K562 (cell line): Measurements from ENCODE around the gene PIM3. TPM values are rescaled to one million over a fixed set of nuclear protein-coding genes. Genes with fewer than 3 reads are reported as not detected.

Experiments used
- ATAC-seq: fragments of 200-7000 bp; cut with Tn5 transposase; 3 replicates; pipeline ENCODE4 v1.9.1; 2020; ENCODE audit warnings: moderate library complexity
- BruUV-seq: library from RNA; stranded (reverse); fragments of 400-500 nt; replicated peaks from 2 replicates; lab custom pipeline; 2021; lab: Mats Ljungman, UMichigan
- CTCF ChIA-PET: fragments of 300-600 bp; formaldehyde crosslinking; extraction: SDS; loops from one replicate; lab custom pipeline; 2021; ENCODE audit warnings: low intra/inter-chr PET ratio; lab: Yijun Ruan, JAX
- POLR2A ChIA-PET: fragments of 300-600, 350-650 bp; sonication (Branson Sonifier 250); formaldehyde crosslinking; extraction: SDS; loops from one replicate; lab custom pipeline; 2021; ENCODE audit warnings: antibody characterized with exemption, inconsistent platforms; lab: Yijun Ruan, JAX
- DNase-seq, 4 experiments: peaks; one replicate each; pipeline versions ENCODE4 v3.0.0 to v3.0.0-alpha.2; 2011 to 2018; ENCODE audit warnings: low spot score in 3 of 4, mixed read lengths in 3 of 4; ENCODE audit errors: extremely low read depth in 1 of 4
- FAIRE-seq: peaks from 2 replicates; lab custom pipeline; 2011; peaks lifted over from hg19 to GRCh38; lab: Jason Lieb, UNC
- H2AFZ ChIP-seq: 2 replicates; pipeline ENCODE4 v1.6.0; 2011; ENCODE audit warnings: low read depth, low read length, control low read depth, inconsistent platforms
- H3K27ac ChIP-seq: fragments of 200-600 bp; 3 replicates; pipeline ENCODE4 v1.8.0; 2011; ENCODE audit warnings: low read depth, mild to moderate bottlenecking, control low read depth, inconsistent platforms, low read length, moderate library complexity, mixed read lengths; ENCODE audit errors: extremely low read depth
- H3K27me3 ChIP-seq, 2 experiments: fragments of 300-600 bp in 1 of 2; 2 replicates in 1 of 2; 3 replicates in 1 of 2; pipeline versions ENCODE4 v1.6.0 to v1.8.0; 2011; ENCODE audit warnings: inconsistent platforms in 2 of 2, low read length in 2 of 2, mild to moderate bottlenecking in 1 of 2, mixed read lengths in 1 of 2, moderate library complexity in 1 of 2; ENCODE audit not compliant: control insufficient read depth in 2 of 2, insufficient read depth in 2 of 2
- H3K36me3 ChIP-seq: fragments of 300-600 bp; 3 replicates; pipeline ENCODE4 v1.8.0; 2011; ENCODE audit warnings: mild to moderate bottlenecking, low read length, inconsistent platforms; ENCODE audit not compliant: control insufficient read depth, insufficient read depth
- H3K4me1 ChIP-seq, 2 experiments: fragments of 200-600 bp in 1 of 2; replicated peaks in 1 of 2; 2 replicates in 1 of 2; 3 replicates in 1 of 2; pipeline versions ENCODE4 v1.5.1 to v1.8.0; 2011; ENCODE audit warnings: inconsistent platforms in 2 of 2, low read length in 2 of 2, mild to moderate bottlenecking in 1 of 2, mixed read lengths in 1 of 2, moderate library complexity in 1 of 2; ENCODE audit not compliant: control insufficient read depth in 2 of 2, insufficient read depth in 2 of 2
- H3K4me2 ChIP-seq: 2 replicates; pipeline ENCODE4 v1.6.1; 2011; ENCODE audit warnings: low read length, control low read depth, inconsistent platforms, mixed read lengths; ENCODE audit not compliant: insufficient read depth
- H3K4me3 ChIP-seq: fragments of 200-600 bp; sonication (generic), shearing (Covaris generic); 2 replicates; pipeline ENCODE4 v1.5.1; 2016; ENCODE audit warnings: control low read depth, inconsistent platforms
- H3K79me2 ChIP-seq: fragments of 200-600 bp; 3 replicates; pipeline ENCODE4 v1.8.0; 2011; ENCODE audit warnings: low read length, inconsistent platforms; ENCODE audit not compliant: control insufficient read depth, insufficient read depth
- H3K9ac ChIP-seq, 2 experiments: 2 replicates each; pipeline versions ENCODE4 v1.6.0 to v1.6.1; 2011; ENCODE audit warnings: low read depth in 2 of 2, low read length in 2 of 2, control low read depth in 1 of 2, inconsistent platforms in 1 of 2, mild to moderate bottlenecking in 1 of 2, mixed read lengths in 1 of 2; ENCODE audit not compliant: insufficient read depth in 1 of 2
- H3K9me1 ChIP-seq: one replicate; pipeline ENCODE4 v1.6.0; 2011; ENCODE audit warnings: inconsistent platforms, mild to moderate bottlenecking, low read length, moderate library complexity; ENCODE audit not compliant: control insufficient read depth, insufficient read depth
- H3K9me3 ChIP-seq: replicated peaks from 2 replicates; pipeline ENCODE4 v1.5.1; 2011; ENCODE audit warnings: low read depth, low read length, inconsistent platforms; ENCODE audit not compliant: control insufficient read depth, insufficient read depth
- H4K20me1 ChIP-seq: replicated peaks from 2 replicates; pipeline ENCODE4 v1.6.1; 2011; ENCODE audit warnings: low read length, inconsistent platforms, mixed read lengths; ENCODE audit not compliant: control insufficient read depth, insufficient read depth
- DMBX1 ChIP-seq: fragments of 250-450 bp; sonication (Bioruptor Pico); IDR thresholded peaks from 2 replicates; pipeline ENCODE4 v1.8.0; 2022; ENCODE audit warnings: inconsistent platforms, mild to moderate bottlenecking, moderate library complexity, borderline replicate concordance
- ERF ChIP-seq: fragments of 450-650 bp; formaldehyde crosslinking; IDR thresholded peaks from 2 replicates; pipeline ENCODE4 v1.4.0; 2020; ENCODE audit warnings: mild to moderate bottlenecking, mixed read lengths
- FOXK2 ChIP-seq, 2 experiments: fragments of 450-650 bp; IDR thresholded peaks in 1 of 2; conservative IDR thresholded peaks in 1 of 2; 2 replicates each; pipeline ENCODE4 v1.6.1; 2016; ENCODE audit warnings: low read depth in 2 of 2, mild to moderate bottlenecking in 1 of 2
- TARDBP ChIP-seq: fragments of 450-650 bp; IDR thresholded peaks from 2 replicates; pipeline ENCODE4 v1.6.1; 2016
- ZNF449 ChIP-seq: fragments of 250-450 bp; sonication (Bioruptor Pico); IDR thresholded peaks from 2 replicates; pipeline ENCODE4 v1.8.0; 2022; ENCODE audit warnings: moderate library complexity, mild to moderate bottlenecking, inconsistent platforms
- ZNF551 ChIP-seq: fragments of 250-450 bp; sonication (Bioruptor Pico); IDR thresholded peaks from 2 replicates; pipeline ENCODE4 v1.5.0; 2021; ENCODE audit warnings: mild to moderate bottlenecking, moderate library complexity
- ZNF77 ChIP-seq: fragments of 250-450 bp; sonication (Bioruptor Pico); IDR thresholded peaks from 2 replicates; pipeline ENCODE4 v1.5.0; 2020
- WGBS: fragments of 100-300 bp; shearing (Covaris generic); methylation state at CpG from one replicate; pipeline ENCODE4 v1.1.6; 2016; ENCODE audit warnings: low coverage, mixed read lengths; ENCODE audit not compliant: insufficient coverage; ENCODE audit errors: missing lambda C conversion rate; 5-methylcytosine and 5-hydroxymethylcytosine counted together
- in situ Hi-C: fragments of 300-500 bp; cut with MboI; formaldehyde crosslinking; loops from 4 replicates; pipeline ENCODE4 v1.15.0; 2018; ENCODE audit warnings: inconsistent platforms, mixed read lengths
- intact Hi-C: fragments of 100-400 bp; cut with micrococcal nuclease; formaldehyde crosslinking; loops from 2 replicates; pipeline ENCODE4 v1.14.2; 2022
- polyA plus RNA-seq, 8 experiments: library from polyadenylated mRNA; depleted of rRNA in 4 of 8; stranded (reverse) in 5 of 8; unstranded in 3 of 8; fragments of >200 nt; fragmentation: Nextera tagmentation in 2 of 8; fragmentation: Illumina TruSeq in 1 of 8; extraction: Ambion mirVana in 2 of 8; extraction: Trizol in 1 of 8; gene quantifications; 2 replicates each; pipeline versions ENCODE4 v1.2.1 to v1.2.3, GENCODE V29; 2011 to 2014; ENCODE audit warnings: inconsistent platforms in 1 of 8, missing spikeins in 1 of 8
- total RNA-seq, 7 experiments: library from RNA; depleted of rRNA in 6 of 7; stranded (reverse); fragments of >200 nt in 6 of 7; fragmentation: Illumina TruSeq in 2 of 7; extraction: Trizol in 2 of 7; gene quantifications; 2 replicates each; pipeline versions ENCODE4 v1.2.1 to v1.2.3, GENCODE V29; 2011 to 2021; ENCODE audit warnings: low replicate concordance in 1 of 7

The PIM3 gene
- total and polyA plus RNA-seq, 9 of the 15 experiments (the other 6 are each of a cell fraction or from before 2014, with no cell fraction given), result 0.24 to 40.5 (median 5.3) TPM

GRCh38 chr22:49954991-49955580 lies 5.5 kb upstream of the PIM3 start (continued):
- TF ChIP-seq FOXK2 (conservative IDR thresholded peaks at IDR 0.05 in 1 of 2, IDR thresholded peaks at IDR 0.05 in 1 of 2; ENCODE audit: low read depth in 2 of 2), result no peak
- TF ChIP-seq, all 486 proteins: peak for 0

GRCh38 chr22:49955581-49956417 lies 4.8 kb upstream of the PIM3 start:
- peak overlapping the region in 1 of 2 experiments; percentile 36; a peak in 1 of 4 replicates for H3K9ac ChIP-seq
- H3K9me3 ChIP-seq, result no peaks in the 10 kb centered on the region
- H3K4me2 ChIP-seq, result no peak overlapping the region
- FAIRE-seq (no peak), DNase-seq (no peak), ATAC-seq (no peak)
- no peak overlapping the region for H3K4me3 ChIP-seq
- H2AFZ ChIP-seq, result no peak overlapping the region
- in situ Hi-C loops, result no loop called here
- H3K79me2 ChIP-seq, result peaks cover 10% of the 10 kb centered on the region
- CTCF ChIA-PET, result no interaction called here
- no TSS peak for BruUV-seq
- POLR2A ChIA-PET, result interaction anchor here (0.6 kb wide), 2 partner anchors 10 to 148 kb away, joined by 3 to 4 read pairs; no protein-coding TSS in a partner anchor
- no peaks in the 10 kb centered on the region for H3K36me3 ChIP-seq
- WGBS, result 72% methylated on average over 12 of the region's 22 CpGs
- H3K4me1 ChIP-seq, result peaks cover 12 to 90% of the 10 kb centered on the region in 2 experiments
- no peak for TF ChIP-seq ZNF449 (CRISPR knock-in tag)
- TF ChIP-seq ZNF551, result no peak
- TF ChIP-seq ERF (CRISPR knock-in tag), result no peak
- no peak for TF ChIP-seq ZNF77 (CRISPR knock-in tag)
- TF ChIP-seq TARDBP, result no peak
- TF ChIP-seq DMBX1 (CRISPR knock-in tag), result no peak
- H4K20me1 ChIP-seq, result no peaks in the 10 kb centered on the region
- H3K27ac ChIP-seq, result no peak overlapping the region
- intact Hi-C loops, result no loop called here
- no peaks in the 10 kb centered on the region for H3K9me1 ChIP-seq
- H3K27me3 ChIP-seq, result no peaks in the 10 kb centered on the region
